ENCODE measurements around the gene SLC5A10. TPM values are rescaled to one million over a fixed set of nuclear protein-coding genes. Genes with fewer than 3 reads are reported as not detected.

The SLC5A10 gene
- total RNA-seq, 1 experiment from 2014 or later: not detected

DNA sequence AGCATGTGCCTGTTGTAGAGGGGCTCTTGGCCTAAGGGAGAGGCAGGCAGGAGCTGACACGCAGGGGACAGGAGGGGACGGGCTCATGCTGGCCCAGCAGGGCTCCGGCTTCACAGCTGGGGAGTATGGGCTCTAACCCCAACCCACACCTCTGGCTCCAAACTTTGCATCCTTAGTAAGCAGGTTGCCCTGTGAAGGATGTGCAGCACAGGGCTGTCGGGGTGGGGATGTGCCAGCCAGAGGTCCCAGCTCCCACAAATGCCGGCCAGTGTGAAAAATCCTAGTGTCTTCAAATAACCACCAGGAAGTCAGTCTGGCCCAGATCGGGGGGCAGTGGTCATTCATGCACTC, 66.6 kb downstream of the SLC5A10 start:
- Histone ChIP-seq H3K9me3 (ENCODE audit: control insufficient read depth, insufficient read depth, low read depth, low read length) (no peaks in the 10 kb centered on the region), H3K36me3 (ENCODE audit: control insufficient read depth, insufficient read depth, low read length) (no peaks in the 10 kb centered on the region), H3K27ac (ENCODE audit: low read length) (no peak overlapping the region), H3K27me3 (ENCODE audit: control insufficient read depth, insufficient read depth, low read length) (no peaks in the 10 kb centered on the region), H3K4me1 (ENCODE audit: control insufficient read depth, insufficient read depth, low read length) (no peaks in the 10 kb centered on the region), H3K4me3 (ENCODE audit: low read depth in 2 of 2, low read length in 2 of 2) (no peak overlapping the region)
- intact Hi-C loops (cut with micrococcal nuclease; ENCODE audit: unreplicated experiment): no loop called here
- BruUV-seq (replicated peaks): no TSS peak
- ATAC-seq (no peak), DNase-seq (ENCODE audit: low read depth, low spot score) (no peak)
- CTCF ChIA-PET: no interaction called here
- in situ Hi-C loops (cut with HindIII; ENCODE audit: low pct_unique_long_range_greater_than_20kb, low sequenced_read_pairs): no loop called here
- TF ChIP-seq SIN3A (IDR thresholded peaks at IDR 0.05; ENCODE audit: borderline replicate concordance, insufficient read depth, low read depth, low read length) (no peak), POLR2AphosphoS5 (IDR thresholded peaks at IDR 0.05; ENCODE audit: low read depth, low read length) (no peak), TCF7L2 (IDR thresholded peaks at IDR 0.05; ENCODE audit: low read depth, low read length) (no peak)
- TF ChIP-seq, protein P1, sequence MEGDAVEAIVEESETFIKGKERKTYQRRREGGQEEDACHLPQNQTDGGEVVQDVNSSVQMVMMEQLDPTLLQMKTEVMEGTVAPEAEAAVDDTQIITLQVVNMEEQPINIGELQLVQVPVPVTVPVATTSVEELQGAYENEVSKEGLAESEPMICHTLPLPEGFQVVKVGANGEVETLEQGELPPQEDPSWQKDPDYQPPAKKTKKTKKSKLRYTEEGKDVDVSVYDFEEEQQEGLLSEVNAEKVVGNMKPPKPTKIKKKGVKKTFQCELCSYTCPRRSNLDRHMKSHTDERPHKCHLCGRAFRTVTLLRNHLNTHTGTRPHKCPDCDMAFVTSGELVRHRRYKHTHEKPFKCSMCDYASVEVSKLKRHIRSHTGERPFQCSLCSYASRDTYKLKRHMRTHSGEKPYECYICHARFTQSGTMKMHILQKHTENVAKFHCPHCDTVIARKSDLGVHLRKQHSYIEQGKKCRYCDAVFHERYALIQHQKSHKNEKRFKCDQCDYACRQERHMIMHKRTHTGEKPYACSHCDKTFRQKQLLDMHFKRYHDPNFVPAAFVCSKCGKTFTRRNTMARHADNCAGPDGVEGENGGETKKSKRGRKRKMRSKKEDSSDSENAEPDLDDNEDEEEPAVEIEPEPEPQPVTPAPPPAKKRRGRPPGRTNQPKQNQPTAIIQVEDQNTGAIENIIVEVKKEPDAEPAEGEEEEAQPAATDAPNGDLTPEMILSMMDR (IDR thresholded peaks at IDR 0.05): no peak
- TF ChIP-seq, protein P2, sequence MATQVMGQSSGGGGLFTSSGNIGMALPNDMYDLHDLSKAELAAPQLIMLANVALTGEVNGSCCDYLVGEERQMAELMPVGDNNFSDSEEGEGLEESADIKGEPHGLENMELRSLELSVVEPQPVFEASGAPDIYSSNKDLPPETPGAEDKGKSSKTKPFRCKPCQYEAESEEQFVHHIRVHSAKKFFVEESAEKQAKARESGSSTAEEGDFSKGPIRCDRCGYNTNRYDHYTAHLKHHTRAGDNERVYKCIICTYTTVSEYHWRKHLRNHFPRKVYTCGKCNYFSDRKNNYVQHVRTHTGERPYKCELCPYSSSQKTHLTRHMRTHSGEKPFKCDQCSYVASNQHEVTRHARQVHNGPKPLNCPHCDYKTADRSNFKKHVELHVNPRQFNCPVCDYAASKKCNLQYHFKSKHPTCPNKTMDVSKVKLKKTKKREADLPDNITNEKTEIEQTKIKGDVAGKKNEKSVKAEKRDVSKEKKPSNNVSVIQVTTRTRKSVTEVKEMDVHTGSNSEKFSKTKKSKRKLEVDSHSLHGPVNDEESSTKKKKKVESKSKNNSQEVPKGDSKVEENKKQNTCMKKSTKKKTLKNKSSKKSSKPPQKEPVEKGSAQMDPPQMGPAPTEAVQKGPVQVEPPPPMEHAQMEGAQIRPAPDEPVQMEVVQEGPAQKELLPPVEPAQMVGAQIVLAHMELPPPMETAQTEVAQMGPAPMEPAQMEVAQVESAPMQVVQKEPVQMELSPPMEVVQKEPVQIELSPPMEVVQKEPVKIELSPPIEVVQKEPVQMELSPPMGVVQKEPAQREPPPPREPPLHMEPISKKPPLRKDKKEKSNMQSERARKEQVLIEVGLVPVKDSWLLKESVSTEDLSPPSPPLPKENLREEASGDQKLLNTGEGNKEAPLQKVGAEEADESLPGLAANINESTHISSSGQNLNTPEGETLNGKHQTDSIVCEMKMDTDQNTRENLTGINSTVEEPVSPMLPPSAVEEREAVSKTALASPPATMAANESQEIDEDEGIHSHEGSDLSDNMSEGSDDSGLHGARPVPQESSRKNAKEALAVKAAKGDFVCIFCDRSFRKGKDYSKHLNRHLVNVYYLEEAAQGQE (IDR thresholded peaks at IDR 0.05; ENCODE audit: insufficient read depth in 1 of 2, low read depth in 2 of 2, low read length in 1 of 2): no peak
- POLR2A ChIA-PET: no interaction called here

DNA sequence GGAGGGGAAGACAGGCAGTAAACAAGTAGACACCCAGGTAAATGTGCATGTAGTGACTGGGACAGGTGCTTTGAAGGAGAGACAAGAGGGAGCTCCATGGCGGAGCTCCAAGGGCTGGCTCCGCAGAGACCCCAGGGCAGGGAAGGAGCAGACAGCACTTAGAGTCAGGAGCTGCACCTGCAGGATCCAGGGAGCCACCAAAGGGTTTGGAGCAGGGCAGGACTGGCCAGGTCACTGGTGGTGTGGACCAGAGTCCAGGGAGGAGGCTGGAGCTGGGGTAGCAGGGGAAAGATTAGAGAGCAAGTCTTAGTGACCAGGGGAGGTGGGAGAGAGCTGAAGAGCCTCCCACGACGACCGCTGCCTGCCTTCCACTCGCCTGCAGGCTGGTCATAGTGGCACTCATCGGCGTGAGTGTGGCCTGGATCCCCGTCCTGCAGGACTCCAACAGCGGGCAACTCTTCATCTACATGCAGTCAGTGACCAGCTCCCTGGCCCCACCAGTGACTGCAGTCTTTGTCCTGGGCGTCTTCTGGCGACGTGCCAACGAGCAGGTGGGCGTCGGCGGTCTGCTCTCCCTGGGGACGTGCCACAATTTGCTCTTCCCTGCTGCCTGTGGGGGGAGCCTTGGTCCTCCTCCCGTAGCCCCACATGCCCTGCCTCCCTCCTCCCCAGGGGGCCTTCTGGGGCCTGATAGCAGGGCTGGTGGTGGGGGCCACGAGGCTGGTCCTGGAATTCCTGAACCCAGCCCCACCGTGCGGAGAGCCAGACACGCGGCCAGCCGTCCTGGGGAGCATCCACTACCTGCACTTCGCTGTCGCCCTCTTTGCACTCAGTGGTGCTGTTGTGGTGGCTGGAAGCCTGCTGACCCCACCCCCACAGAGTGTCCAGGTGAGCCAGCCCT, 67.3 kb downstream of the SLC5A10 start:
- H3K4me3 ChIP-seq (ENCODE audit: low read depth in 2 of 2, low read length in 2 of 2): no peak overlapping the region
- H3K9me3 ChIP-seq (ENCODE audit: control insufficient read depth, insufficient read depth, low read depth, low read length): no peaks in the 10 kb centered on the region
- in situ Hi-C loops (cut with HindIII; ENCODE audit: low pct_unique_long_range_greater_than_20kb, low sequenced_read_pairs): no loop called here
- POLR2A ChIA-PET: no interaction called here
- BruUV-seq (replicated peaks): no TSS peak
- TF ChIP-seq SIN3A (IDR thresholded peaks at IDR 0.05; ENCODE audit: borderline replicate concordance, insufficient read depth, low read depth, low read length): no peak
- no peak for TF ChIP-seq TCF7L2 (IDR thresholded peaks at IDR 0.05; ENCODE audit: low read depth, low read length)
- TF ChIP-seq, protein P1 (IDR thresholded peaks at IDR 0.05): no peak
- TF ChIP-seq, protein P2 (IDR thresholded peaks at IDR 0.05; ENCODE audit: insufficient read depth in 1 of 2, low read depth in 2 of 2, low read length in 1 of 2): no peak
- no peak for TF ChIP-seq POLR2AphosphoS5 (IDR thresholded peaks at IDR 0.05; ENCODE audit: low read depth, low read length)
- intact Hi-C loops (cut with micrococcal nuclease; ENCODE audit: unreplicated experiment): no loop called here
- no peak for ATAC-seq
- H3K36me3 ChIP-seq (ENCODE audit: control insufficient read depth, insufficient read depth, low read length): no peaks in the 10 kb centered on the region
- no peaks in the 10 kb centered on the region for H3K4me1 ChIP-seq (ENCODE audit: control insufficient read depth, insufficient read depth, low read length)
- CTCF ChIA-PET: no interaction called here
- DNase-seq (ENCODE audit: low read depth, low spot score): no peak
- H3K27me3 ChIP-seq (ENCODE audit: control insufficient read depth, insufficient read depth, low read length): no peaks in the 10 kb centered on the region
- no peak overlapping the region for H3K27ac ChIP-seq (ENCODE audit: low read length)

Measured in Panc1 (cell line).